MM.1S (cell line): ENCODE data around the gene MFSD2A.

Source experiments
- EZH2phosphoT487 ChIP-seq: fragments of 300-600 bp; sonication (generic); IDR thresholded peaks from 2 replicates; pipeline ENCODE4 v1.6.1; 2018; ENCODE audit warnings: antibody characterized with exemption, low read length
- TF ChIP-seq, protein P1 (sequence below): fragments of 300-600 bp; sonication (generic); IDR thresholded peaks from 2 replicates; pipeline ENCODE4 v1.5.1; 2016; ENCODE audit warnings: antibody characterized with exemption, low read length, mixed read lengths

DNA sequence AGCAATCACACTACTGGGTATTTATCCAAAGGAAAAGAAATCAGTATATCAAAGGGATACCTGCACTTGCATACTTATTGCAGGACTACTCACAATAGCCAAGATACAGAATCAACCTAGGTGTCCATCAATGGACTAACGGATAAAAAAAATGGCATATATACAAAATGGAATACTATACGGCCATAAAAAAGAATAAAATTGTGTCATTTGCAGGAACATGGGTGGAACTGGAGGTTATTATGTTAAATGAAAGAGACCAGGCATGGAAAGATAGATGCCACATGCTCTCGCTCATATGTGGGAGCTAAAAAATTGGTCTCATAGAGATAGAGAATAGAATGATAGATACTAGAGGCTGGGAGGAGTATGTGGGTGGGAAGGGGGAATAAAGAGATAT lies 56.3 kb downstream of the MFSD2A start:
- TF ChIP-seq, protein P1, sequence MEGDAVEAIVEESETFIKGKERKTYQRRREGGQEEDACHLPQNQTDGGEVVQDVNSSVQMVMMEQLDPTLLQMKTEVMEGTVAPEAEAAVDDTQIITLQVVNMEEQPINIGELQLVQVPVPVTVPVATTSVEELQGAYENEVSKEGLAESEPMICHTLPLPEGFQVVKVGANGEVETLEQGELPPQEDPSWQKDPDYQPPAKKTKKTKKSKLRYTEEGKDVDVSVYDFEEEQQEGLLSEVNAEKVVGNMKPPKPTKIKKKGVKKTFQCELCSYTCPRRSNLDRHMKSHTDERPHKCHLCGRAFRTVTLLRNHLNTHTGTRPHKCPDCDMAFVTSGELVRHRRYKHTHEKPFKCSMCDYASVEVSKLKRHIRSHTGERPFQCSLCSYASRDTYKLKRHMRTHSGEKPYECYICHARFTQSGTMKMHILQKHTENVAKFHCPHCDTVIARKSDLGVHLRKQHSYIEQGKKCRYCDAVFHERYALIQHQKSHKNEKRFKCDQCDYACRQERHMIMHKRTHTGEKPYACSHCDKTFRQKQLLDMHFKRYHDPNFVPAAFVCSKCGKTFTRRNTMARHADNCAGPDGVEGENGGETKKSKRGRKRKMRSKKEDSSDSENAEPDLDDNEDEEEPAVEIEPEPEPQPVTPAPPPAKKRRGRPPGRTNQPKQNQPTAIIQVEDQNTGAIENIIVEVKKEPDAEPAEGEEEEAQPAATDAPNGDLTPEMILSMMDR = no peak
- TF ChIP-seq EZH2phosphoT487 = no peak
